GM12892 (cell line): ENCODE measurements around the gene RRP1B.
"Not testable (repeated sequence)": the region's sequence is repeated elsewhere in the genome, so short reads cannot be mapped to it uniquely, and the experiment has no call there.

Experiments
- DNase-seq: peaks from one replicate; pipeline ENCODE4 v3.0.0; 2011; ENCODE audit not compliant: insufficient read length
- FAIRE-seq: peaks from 2 replicates; lab custom pipeline; 2011; peaks lifted over from hg19 to GRCh38; lab: Jason Lieb, UNC
- POLR2A ChIP-seq: IDR thresholded peaks from 2 replicates; pipeline ENCODE4 v1.6.1; 2011; ENCODE audit warnings: low read depth, low read length, control low read depth
- POLR2AphosphoS5 ChIP-seq: IDR thresholded peaks from 2 replicates; pipeline ENCODE4 v1.6.1; 2011; ENCODE audit warnings: low read depth, low read length, control low read depth
- TAF1 ChIP-seq: IDR thresholded peaks from 2 replicates; pipeline ENCODE4 v1.6.1; 2011; ENCODE audit warnings: low read depth, mild to moderate bottlenecking, control low read depth, low read length, borderline replicate concordance

Gene RRP1B

DNA sequence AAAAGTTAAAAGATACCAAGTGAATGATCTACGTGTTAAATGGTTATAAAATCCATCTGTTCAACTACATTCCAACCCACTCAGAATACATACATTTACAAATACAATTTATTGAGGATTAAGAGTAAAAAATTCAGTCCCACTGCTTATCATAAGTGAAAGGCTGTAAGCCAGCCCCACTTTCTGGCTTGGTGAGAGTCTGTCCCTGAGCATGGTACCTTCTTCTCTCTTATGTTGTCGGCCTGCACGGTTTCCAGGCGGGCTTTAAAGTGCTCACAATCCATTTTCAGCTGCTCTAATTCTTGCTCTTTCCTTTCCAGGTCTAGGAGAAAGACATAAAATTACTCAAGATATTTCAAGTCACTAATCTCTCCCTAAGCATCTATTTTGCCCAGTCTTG, 15.3 kb upstream of the RRP1B start:
- DNase-seq (no peak), FAIRE-seq (no peak)
- no peak for TF ChIP-seq TAF1
- TF ChIP-seq POLR2AphosphoS5 = no peak
- TF ChIP-seq POLR2A = no peak

DNA sequence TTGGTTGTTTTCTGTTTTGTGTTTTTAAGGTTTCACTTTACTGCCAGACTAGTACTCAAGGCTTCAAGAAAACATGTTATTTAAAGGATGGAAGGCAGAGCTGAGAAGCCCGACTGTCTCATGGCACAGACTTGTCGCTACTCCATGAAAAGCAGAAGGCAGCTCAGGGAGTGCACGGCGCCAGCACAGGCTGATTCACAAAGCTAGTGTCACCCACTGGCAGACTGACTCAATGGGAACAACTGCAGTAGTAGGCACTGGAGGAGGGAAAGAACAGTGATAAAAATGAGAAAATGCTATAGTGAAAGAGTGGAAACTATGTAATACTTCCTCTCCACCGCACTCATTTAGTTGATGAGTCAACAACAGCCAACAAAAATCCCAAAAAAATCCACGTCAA, 14.8 kb upstream of the RRP1B start:
- DNase-seq = no peak
- TF ChIP-seq POLR2AphosphoS5 (no peak), POLR2A (no peak)
- FAIRE-seq = no peak

DNA sequence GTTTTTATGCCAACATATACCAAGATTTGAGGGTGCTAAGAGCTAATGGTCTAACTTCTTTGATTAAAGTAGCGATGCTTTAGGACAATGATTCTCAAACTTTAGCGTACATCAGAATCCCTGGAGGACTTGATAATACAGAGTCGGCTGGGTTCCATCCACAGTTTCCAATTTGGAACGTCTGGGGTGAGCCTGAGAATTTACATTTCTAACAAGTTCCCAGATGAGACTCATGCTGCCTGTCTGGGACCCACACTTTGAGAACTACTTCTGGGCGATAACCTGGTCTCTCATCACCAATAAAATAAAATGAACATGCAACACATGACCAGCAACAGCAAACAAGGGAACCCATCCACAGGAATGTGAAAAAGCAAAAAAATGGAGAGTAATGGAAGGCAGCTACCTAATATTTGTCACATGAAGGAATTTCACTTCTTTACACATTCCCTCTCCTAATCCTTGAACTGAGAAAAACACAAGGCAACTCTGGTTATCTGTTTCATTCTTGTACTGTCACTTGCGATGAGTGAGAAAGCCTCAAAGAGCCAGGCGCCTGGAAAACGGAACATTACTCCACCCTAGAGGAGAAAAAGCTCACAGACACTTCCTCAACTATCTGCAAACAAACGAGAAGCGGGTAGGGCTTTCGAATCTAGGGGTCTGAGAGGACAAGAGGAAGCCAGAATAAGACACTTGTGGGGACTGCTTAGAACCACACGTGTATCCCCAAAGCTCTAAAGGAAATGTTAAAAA, 14.0 kb upstream of the RRP1B start:
- no peak for DNase-seq
- no peak for FAIRE-seq
- TF ChIP-seq TAF1 (no peak), POLR2AphosphoS5 (no peak), POLR2A (no peak)

DNA sequence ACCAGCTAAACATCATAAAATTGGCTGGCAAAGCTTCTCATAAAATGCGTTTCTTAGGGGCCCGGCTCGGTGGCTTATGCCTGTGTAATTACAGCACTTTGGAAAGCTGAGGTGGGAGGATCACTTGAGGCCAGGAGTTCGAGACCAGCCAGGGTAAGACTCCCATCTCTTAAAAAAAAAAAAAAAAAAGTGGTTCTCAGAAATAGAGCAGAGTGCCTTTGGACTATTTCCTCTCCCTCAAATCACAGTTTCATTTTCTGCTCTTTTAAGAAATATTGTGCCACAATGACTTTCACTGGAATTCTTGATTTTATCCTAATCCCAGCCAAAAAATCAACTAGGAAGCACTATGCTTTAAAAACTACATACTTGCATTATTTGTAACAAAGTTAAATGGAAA, 13.4 kb upstream of the RRP1B start:
- FAIRE-seq = no peak
- TF ChIP-seq POLR2A = no peak
- no peak for TF ChIP-seq POLR2AphosphoS5
- TF ChIP-seq TAF1 = no peak
- no peak for DNase-seq

DNA sequence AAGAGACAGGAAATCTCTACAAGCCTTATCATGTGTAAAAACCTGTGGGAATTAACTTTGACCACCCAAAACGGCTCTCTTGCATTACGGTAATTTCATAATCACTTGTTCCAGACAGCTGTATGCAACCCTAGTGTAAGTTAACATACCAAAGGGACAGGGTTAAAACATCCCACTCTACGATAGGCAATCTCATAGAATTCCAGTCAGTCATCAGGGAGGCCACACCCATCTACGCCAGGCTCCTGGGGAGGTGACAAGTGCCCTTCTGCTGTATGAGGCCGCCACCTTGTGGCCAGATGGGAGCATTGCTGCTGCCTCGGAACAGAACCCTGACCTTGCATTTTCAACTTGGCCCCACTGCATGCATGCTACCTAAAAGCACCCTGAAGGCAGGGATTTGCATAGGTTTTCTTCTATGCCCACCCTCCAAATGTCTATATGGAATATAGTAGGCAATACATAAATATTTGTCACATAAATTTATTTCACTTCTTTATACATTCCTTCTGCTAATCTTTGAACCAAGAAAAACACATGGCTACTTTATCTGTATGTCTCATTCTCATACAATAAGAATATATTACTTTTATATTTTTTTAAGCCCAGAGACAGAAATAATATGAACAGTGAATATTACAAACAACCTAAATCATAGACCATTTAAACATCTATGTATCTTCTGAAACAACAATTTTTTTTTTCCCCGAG, 12.7 kb upstream of the RRP1B start:
- peak; percentile 97 for FAIRE-seq

DNA sequence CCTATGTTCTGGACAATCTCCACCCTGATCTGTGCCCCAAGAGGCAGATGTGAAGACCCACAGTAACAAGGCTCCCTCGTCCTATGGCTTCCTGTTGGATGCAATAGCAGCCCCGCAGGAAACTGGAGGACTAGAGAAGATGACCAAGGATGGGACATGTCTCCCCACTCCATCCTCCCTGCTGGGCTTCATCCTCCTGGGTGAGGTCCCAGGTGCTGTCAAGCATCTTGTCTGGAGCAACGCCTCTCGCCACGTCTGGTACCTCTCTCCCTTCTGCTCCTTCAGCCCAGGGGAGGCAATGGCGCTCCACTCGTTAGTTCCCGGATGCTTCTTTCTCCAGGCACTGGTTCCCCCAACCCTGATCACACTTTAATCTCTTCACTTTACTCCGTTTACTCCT, 11.2 kb upstream of the RRP1B start:
- FAIRE-seq (no peak), DNase-seq (no peak)

More for the DNA sequence above, 12.7 kb upstream of the RRP1B start:
- TF ChIP-seq POLR2AphosphoS5 (no peak), TAF1 (no peak), POLR2A (no peak)
- DNase-seq = peak; percentile 63

DNA sequence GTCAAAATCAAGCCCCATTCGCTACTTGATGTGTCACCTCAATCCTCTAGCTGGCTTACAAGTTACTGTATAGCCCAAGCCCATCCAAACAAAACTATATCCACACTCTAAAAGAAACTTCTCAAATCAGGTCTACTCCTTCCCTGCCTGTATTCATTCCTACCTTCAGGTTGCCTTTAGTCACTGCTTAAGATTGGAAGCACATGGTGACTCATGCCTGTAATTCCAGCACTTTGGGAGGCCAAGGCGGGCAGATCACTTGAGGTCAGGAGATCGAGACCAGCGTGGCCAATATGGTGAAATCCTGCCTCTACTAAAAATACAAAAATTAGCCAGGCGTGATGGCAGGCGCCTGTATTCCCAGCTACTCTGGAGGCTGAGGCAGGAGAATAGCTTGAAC, 7.4 kb upstream of the RRP1B start:
- FAIRE-seq, DNase-seq: not testable (repeated sequence)

More for the DNA sequence above, 11.2 kb upstream of the RRP1B start:
- TF ChIP-seq POLR2A = no peak
- no peak for TF ChIP-seq POLR2AphosphoS5
- TF ChIP-seq TAF1 = no peak

DNA sequence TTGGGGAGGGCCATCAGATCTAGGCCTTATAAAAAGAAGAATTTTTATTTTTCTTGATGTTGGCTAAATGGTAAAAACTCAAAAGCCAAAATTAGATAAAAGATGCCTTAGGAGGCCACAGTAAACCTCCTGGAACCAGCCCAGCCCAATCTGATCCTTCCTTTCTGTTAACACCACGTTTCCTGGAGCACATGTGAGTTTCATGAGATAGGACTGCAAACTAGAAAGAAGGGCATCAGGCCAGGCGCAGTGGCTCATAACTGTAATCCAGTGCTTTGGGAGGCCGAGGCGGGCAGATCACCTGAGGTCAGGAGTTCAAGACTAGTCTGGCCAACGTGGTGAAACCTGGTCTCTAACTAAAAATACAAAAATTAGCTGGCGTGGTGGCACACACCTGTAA, 6.7 kb upstream of the RRP1B start:
- FAIRE-seq = no peak
- no peak for TF ChIP-seq POLR2AphosphoS5
- DNase-seq = no peak

DNA sequence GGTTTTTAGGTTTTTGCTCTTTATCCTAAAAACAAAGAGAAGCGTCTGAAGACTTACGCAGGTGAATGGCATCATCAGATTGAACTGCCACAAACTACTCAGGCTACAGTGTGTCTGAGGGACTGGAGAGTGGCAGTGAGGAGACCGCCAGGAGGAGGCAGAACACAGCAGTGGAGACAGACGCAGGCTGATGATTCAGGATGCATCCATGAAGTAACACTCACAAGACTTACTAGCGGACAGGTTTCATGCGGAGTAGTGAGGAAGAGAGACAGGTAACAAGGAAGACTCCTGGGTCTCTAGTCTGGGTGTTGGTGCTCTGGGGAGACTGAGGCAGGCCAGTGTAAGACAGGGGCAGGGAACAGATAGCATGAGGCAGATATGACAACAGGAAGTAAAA, 5.7 kb upstream of the RRP1B start:
- no peak for DNase-seq
- TF ChIP-seq TAF1 (no peak), POLR2AphosphoS5 (no peak), POLR2A (no peak)
- FAIRE-seq = no peak

DNA sequence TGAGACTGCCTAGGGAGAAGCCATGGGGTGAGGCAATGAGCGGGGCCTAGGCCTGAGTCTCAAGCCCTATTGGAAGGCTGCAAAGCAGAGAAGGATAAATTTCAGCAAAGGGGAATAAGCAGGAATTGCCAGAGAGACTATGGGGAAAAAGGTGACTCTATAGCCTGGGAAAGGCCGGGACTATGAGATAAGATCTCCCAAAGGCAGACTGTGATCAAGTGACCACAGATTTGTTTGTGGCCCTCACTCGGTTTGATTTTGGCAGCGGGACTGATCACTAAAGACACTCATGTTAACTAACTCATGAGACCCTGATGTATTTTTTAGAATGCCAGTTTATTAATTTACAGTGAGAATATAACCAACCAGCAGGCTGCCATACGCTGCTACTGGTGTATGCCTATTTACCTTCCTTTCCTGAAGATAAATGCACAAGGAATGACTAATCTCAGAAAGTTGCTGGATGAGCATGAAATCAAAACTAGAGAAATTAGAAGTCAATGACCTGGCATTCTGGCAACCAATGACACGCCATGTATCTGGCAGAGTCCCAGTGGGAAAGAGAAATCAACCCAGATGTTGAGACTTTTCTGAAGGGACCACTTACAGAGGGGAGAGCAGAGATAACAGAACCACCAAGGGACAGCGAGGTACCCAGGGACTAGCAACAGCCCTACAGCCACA, 4.4 kb upstream of the RRP1B start:
- no peak for FAIRE-seq
- no peak for DNase-seq
- TF ChIP-seq POLR2A (no peak), POLR2AphosphoS5 (no peak), TAF1 (no peak)

DNA sequence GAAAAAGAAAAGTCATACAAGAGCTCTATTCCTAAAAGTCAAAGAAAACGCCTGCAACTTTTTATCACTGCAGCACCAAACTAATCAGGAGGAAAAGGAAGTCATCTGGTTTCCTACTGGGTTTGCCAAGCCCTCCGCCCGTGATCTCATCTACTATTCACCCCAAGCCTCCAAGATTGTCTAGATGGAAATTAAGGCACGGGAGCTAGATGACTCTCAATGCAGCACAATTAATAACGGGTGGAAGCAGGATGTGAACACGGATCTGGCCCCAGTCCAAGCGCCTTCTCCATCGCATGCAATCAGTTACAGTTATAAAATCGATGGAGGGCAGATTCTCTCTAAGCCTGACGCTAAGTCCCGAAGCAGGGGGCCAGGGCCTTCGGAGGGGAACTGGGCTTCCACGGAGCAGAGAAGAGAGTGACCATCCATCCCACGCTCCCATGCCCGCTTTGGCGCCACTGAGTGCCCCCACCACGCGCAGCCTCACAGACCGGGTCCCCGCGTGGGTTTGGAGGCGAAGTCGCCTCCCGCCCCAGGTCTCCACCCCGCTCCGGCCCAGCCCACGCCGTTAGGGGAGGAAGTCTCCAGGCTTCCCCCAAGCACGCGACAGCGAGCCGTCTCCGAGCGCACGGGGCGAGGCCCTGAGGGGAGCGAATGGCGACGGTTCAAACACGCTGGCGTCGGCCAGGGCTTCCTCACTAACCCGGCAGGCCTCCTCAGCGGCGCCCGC, 1.8 kb upstream of the RRP1B start:
- FAIRE-seq = no peak
- DNase-seq = no peak
- no peak for TF ChIP-seq TAF1
